Measurements from ENCODE around the gene LTBP2. TPM values are rescaled to one million over a fixed set of nuclear protein-coding genes. Genes with fewer than 3 reads are reported as not detected.

Gene LTBP2
- total RNA-seq, 2 donors from 2014 or later, result 674 to 973 TPM

DNA sequence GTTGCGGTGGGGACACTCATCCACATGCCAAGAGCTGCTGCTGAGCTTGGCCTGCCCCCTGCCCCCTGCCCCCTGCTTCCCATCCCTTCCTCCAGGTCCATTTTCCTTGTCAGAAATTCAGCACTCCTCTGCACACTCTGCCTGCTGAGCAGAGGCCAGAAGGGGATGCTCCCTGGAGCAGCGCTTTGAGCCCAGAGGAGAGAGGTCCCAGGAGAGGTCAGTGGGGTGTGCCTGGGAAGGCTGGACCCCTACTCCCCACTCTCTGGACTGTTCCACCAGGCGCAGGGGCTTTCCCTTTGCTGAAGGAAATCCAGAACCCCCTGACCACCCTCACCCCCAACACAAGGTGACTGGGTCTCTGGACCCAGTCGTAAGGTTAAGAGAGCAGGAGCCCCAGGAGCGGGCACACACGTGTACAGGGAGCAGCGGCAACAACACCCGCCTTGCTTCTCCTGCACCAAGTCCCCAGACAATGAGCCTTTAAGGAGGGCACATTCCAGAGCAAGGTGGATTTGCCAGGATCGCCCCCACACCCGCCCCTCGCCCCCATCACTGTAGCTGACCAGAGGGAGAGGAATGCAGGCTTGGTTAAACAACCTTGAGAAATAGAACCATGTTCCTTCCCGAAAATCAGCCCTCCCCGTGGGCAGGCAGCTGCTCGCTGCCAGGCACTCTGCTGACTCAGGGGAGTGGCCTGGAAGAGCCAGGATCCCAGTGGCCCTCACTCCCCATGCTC lies 87.8 kb downstream of the LTBP2 start:
- Histone ChIP-seq H3K9me3 (no peaks in the 10 kb centered on the region), H3K4me3 (no peak overlapping the region), H3K27me3 (replicated peaks; ENCODE audit: insufficient read depth) (no peaks in the 10 kb centered on the region), H3K4me1 (ENCODE audit: control insufficient read depth in 1 of 2, low read depth in 2 of 2) (peaks cover 12 to 44% of the 10 kb centered on the region in 2 donors), H3K36me3 (peaks cover 66% of the 10 kb centered on the region), H3K27ac (peak overlapping the region; percentile 69 to 78)
- no peak for DNase-seq (ENCODE audit: low spot score)
- no peak for ATAC-seq (ENCODE audit: insufficient number of reproducible peaks, low FRiP score, low read depth)
- TF ChIP-seq, protein P1, sequence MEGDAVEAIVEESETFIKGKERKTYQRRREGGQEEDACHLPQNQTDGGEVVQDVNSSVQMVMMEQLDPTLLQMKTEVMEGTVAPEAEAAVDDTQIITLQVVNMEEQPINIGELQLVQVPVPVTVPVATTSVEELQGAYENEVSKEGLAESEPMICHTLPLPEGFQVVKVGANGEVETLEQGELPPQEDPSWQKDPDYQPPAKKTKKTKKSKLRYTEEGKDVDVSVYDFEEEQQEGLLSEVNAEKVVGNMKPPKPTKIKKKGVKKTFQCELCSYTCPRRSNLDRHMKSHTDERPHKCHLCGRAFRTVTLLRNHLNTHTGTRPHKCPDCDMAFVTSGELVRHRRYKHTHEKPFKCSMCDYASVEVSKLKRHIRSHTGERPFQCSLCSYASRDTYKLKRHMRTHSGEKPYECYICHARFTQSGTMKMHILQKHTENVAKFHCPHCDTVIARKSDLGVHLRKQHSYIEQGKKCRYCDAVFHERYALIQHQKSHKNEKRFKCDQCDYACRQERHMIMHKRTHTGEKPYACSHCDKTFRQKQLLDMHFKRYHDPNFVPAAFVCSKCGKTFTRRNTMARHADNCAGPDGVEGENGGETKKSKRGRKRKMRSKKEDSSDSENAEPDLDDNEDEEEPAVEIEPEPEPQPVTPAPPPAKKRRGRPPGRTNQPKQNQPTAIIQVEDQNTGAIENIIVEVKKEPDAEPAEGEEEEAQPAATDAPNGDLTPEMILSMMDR (IDR thresholded peaks at IDR 0.05), result no peak

DNA sequence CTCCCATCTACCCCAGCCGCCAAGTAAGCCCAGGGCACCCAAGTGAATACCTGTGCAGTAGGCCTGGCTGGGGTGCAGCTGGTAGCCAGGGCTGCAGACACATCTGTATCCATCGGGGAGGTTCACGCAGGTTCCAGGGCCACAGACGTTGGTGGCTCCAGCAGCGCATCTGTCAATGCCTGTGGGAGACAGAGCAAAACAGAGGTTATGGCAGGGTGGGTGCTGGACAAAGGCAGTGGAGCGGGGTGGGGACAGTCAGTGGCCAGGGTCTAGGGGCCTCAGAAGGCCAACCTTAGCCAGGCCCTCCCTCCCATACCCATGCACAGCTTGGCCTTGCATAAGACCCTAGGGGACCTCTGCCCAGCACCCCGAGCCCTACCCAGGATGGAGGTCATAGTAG lies 89.3 kb downstream of the LTBP2 start:
- Histone ChIP-seq H3K27ac (no peak overlapping the region), H3K4me1 (ENCODE audit: control insufficient read depth in 1 of 2, low read depth in 2 of 2) (peaks cover 12 to 38% of the 10 kb centered on the region in 2 donors), H3K9me3 (no peaks in the 10 kb centered on the region), H3K36me3 (peaks cover 68% of the 10 kb centered on the region), H3K27me3 (replicated peaks; ENCODE audit: insufficient read depth) (no peaks in the 10 kb centered on the region), H3K4me3 (no peak overlapping the region)
- ATAC-seq (ENCODE audit: insufficient number of reproducible peaks, low FRiP score, low read depth) (no peak), DNase-seq (ENCODE audit: low spot score) (no peak)
- TF ChIP-seq, protein P1 (IDR thresholded peaks at IDR 0.05), result no peak

GRCh38 chr14:74521756-74522155 lies 90.3 kb downstream of the LTBP2 start:
- Histone ChIP-seq H3K9me3 (no peaks in the 10 kb centered on the region), H3K36me3 (peaks cover 70% of the 10 kb centered on the region), H3K27me3 (replicated peaks; ENCODE audit: insufficient read depth) (no peaks in the 10 kb centered on the region), H3K4me3 (no peak overlapping the region), H3K27ac (peak overlapping the region in 1 of 2 donors; percentile 1), H3K4me1 (ENCODE audit: control insufficient read depth in 1 of 2, low read depth in 2 of 2) (peaks cover 12 to 37% of the 10 kb centered on the region in 2 donors)
- TF ChIP-seq, protein P1 (IDR thresholded peaks at IDR 0.05), result no peak
- no peak for ATAC-seq (ENCODE audit: insufficient number of reproducible peaks, low FRiP score, low read depth)
- no peak for DNase-seq (ENCODE audit: low spot score)

- H3K36me3 ChIP-seq, result peaks cover 76% of the 10 kb centered on the region
- no peak overlapping the region for H3K4me3 ChIP-seq
- DNase-seq (ENCODE audit: low spot score), result no peak
- no peak overlapping the region for H3K27ac ChIP-seq
- H3K9me3 ChIP-seq, result no peaks in the 10 kb centered on the region
- ATAC-seq (ENCODE audit: insufficient number of reproducible peaks, low FRiP score, low read depth), result no peak
- no peaks in the 10 kb centered on the region for H3K27me3 ChIP-seq (replicated peaks; ENCODE audit: insufficient read depth)
- TF ChIP-seq, protein P1 (IDR thresholded peaks at IDR 0.05), result no peak
- peaks cover 0 to 33% of the 10 kb centered on the region in 2 donors for H3K4me1 ChIP-seq (ENCODE audit: control insufficient read depth in 1 of 2, low read depth in 2 of 2)
These were observed 92.5 kb downstream of the LTBP2 start for GRCh38 chr14:74519316-74520074.

DNA sequence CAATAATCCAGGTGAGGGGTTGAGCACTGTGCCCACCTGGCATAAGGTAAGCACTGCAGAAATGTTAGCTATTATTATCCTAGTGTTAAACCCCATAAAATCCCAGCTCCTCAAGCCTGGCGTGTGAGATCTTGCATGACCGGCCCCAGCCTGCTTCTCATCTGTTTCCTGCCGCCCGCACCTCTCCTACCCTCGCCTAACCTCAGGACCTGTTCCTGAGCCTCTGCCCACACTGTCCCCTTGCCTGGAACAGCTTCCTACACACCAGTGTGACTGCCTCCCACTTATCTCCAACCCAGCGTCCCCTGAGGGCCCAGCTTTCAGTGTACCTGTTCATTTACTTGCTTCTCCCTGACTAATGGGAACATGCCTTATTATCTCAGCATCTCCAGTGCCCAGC lies 93.8 kb downstream of the LTBP2 start:
- no peak for ATAC-seq (ENCODE audit: insufficient number of reproducible peaks, low FRiP score, low read depth)
- Histone ChIP-seq H3K4me3 (no peak overlapping the region), H3K27ac (peak overlapping the region; percentile 33 to 47), H3K4me1 (ENCODE audit: control insufficient read depth in 1 of 2, low read depth in 2 of 2) (peaks cover 8 to 39% of the 10 kb centered on the region in 2 donors), H3K27me3 (replicated peaks; ENCODE audit: insufficient read depth) (no peaks in the 10 kb centered on the region), H3K9me3 (no peaks in the 10 kb centered on the region), H3K36me3 (peaks cover 83% of the 10 kb centered on the region)
- DNase-seq (ENCODE audit: low spot score), result no peak
- TF ChIP-seq, protein P1 (IDR thresholded peaks at IDR 0.05), result no peak
